H1 (cell line): ENCODE measurements around the gene CASQ1. TPM values are rescaled to one million over a fixed set of nuclear protein-coding genes. Genes with fewer than 3 reads are reported as not detected.

Experiments
- CTCF ChIA-PET: fragments of 300-600 bp; sonication (Branson Sonifier 250); formaldehyde crosslinking; loops from one replicate; lab custom pipeline; 2021; ENCODE audit not compliant: partially characterized antibody; lab: Charles Lee
- POLR2A ChIA-PET: fragments of 300-600 bp; sonication (Branson Sonifier 250); formaldehyde crosslinking; loops from one replicate; lab custom pipeline; 2021; ENCODE audit warnings: inconsistent platforms; ENCODE audit not compliant: partially characterized antibody; lab: Charles Lee
- DNase-seq, 2 experiments: peaks; one replicate each; pipeline versions ENCODE4 v3.0.0 to v3.0.0-alpha.2; 2010 to 2022; ENCODE audit warnings: low spot score in 2 of 2, low read depth in 1 of 2, mixed read lengths in 1 of 2
- FAIRE-seq: peaks from 2 replicates; lab custom pipeline; 2011; peaks lifted over from hg19 to GRCh38; lab: Jason Lieb, UNC
- H2AFZ ChIP-seq: 2 replicates; pipeline ENCODE4 v1.8.1; 2012; ENCODE audit warnings: low read length, inconsistent platforms
- H2AK5ac ChIP-seq: 2 replicates; pipeline ENCODE4 v1.6.1; 2013; ENCODE audit warnings: low read depth, low read length
- H2BK120ac ChIP-seq: replicated peaks from 2 replicates; pipeline ENCODE3; 2013; ENCODE audit warnings: low read depth, low read length, inconsistent platforms
- H2BK12ac ChIP-seq: 2 replicates; pipeline ENCODE4 v1.6.1; 2013; ENCODE audit warnings: low read depth, low read length
- H2BK15ac ChIP-seq: 2 replicates; pipeline ENCODE4 v1.6.1; 2013; ENCODE audit warnings: low read length
- H2BK20ac ChIP-seq: 2 replicates; pipeline ENCODE4 v1.6.1; 2013; ENCODE audit warnings: low read length
- H2BK5ac ChIP-seq: 2 replicates; pipeline ENCODE4 v1.6.1; 2013; ENCODE audit warnings: low read depth, low read length
- H3K14ac ChIP-seq: 2 replicates; pipeline ENCODE4 v1.6.1; 2013; ENCODE audit warnings: inconsistent platforms; ENCODE audit not compliant: insufficient read length
- H3K18ac ChIP-seq: 2 replicates; pipeline ENCODE4 v1.6.1; 2013; ENCODE audit warnings: low read length; ENCODE audit errors: extremely low read depth
- H3K23ac ChIP-seq: 2 replicates; pipeline ENCODE4 v1.6.1; 2013; ENCODE audit warnings: inconsistent platforms; ENCODE audit not compliant: insufficient read length
- H3K23me2 ChIP-seq: 2 replicates; pipeline ENCODE4 v1.6.1; 2013; ENCODE audit warnings: low read depth, low read length
- H3K27ac ChIP-seq: 2 replicates; pipeline ENCODE4 v1.6.1; 2011; ENCODE audit warnings: low read depth, low read length, inconsistent platforms
- H3K27me3 ChIP-seq, 4 experiments: replicated peaks in 1 of 4; 1 replicate in 1 of 4; 2 replicates in 3 of 4; pipeline versions ENCODE4 v1.6.1 to v1.8.1; 2011 to 2013; ENCODE audit warnings: low read length in 3 of 4, mild to moderate bottlenecking in 3 of 4, inconsistent platforms in 2 of 4, mixed read lengths in 2 of 4, moderate library complexity in 1 of 4; ENCODE audit not compliant: control insufficient read depth in 3 of 4, insufficient read depth in 3 of 4; ENCODE audit errors: extremely low read depth in 1 of 4
- H3K36me3 ChIP-seq, 4 experiments: 2 replicates each; pipeline versions ENCODE4 v1.6.1 to v1.8.1; 2011 to 2013; ENCODE audit warnings: mild to moderate bottlenecking in 4 of 4, low read length in 3 of 4, moderate library complexity in 2 of 4, control low read depth in 1 of 4, inconsistent platforms in 1 of 4; ENCODE audit not compliant: insufficient read depth in 4 of 4, control insufficient read depth in 2 of 4
- H3K4ac ChIP-seq: replicated peaks from 2 replicates; pipeline ENCODE3; 2013; ENCODE audit warnings: low read length, low read depth, mixed read lengths, inconsistent platforms; ENCODE audit not compliant: insufficient read length
- H3K4me1 ChIP-seq, 4 experiments: replicated peaks in 1 of 4; 1 replicate in 1 of 4; 2 replicates in 3 of 4; pipeline versions ENCODE4 v1.6.1 to v1.8.1; 2011 to 2013; ENCODE audit warnings: low read length in 3 of 4, inconsistent platforms in 2 of 4, mixed read lengths in 1 of 4; ENCODE audit not compliant: insufficient read depth in 4 of 4, control insufficient read depth in 3 of 4
- H3K4me2 ChIP-seq, 2 experiments: 2 replicates each; pipeline versions ENCODE4 v1.6.1 to v1.8.1; 2011 to 2013; ENCODE audit warnings: low read depth in 2 of 2, low read length in 2 of 2, control low read depth in 1 of 2, inconsistent platforms in 1 of 2, mild to moderate bottlenecking in 1 of 2; ENCODE audit not compliant: insufficient read depth in 1 of 2
- H3K4me3 ChIP-seq, 4 experiments: fragments of 200-600, 300-600 bp in 1 of 4; sonication (generic), shearing (Covaris generic), sonication (Bioruptor Twin) in 1 of 4; 2 replicates each; pipeline versions ENCODE4 v1.5.1 to v1.8.1; 2011 to 2016; ENCODE audit warnings: low read length in 4 of 4, low read depth in 3 of 4, control low read depth in 2 of 4, inconsistent platforms in 2 of 4, mild to moderate bottlenecking in 2 of 4, mixed read lengths in 1 of 4, moderate library complexity in 1 of 4; ENCODE audit not compliant: insufficient read depth in 2 of 4; ENCODE audit errors: extremely low read depth in 1 of 4
- H3K56ac ChIP-seq: replicated peaks from 2 replicates; pipeline ENCODE3; 2013; ENCODE audit warnings: low read depth, mild to moderate bottlenecking, mixed read lengths, low read length, inconsistent platforms; ENCODE audit not compliant: insufficient read length
- H3K79me1 ChIP-seq: 2 replicates; pipeline ENCODE4 v1.6.1; 2013; ENCODE audit warnings: low read depth, low read length, control low read depth
- H3K79me2 ChIP-seq, 2 experiments: 2 replicates each; pipeline versions ENCODE4 v1.6.1 to v1.8.1; 2012 to 2013; ENCODE audit warnings: low read length in 2 of 2, mild to moderate bottlenecking in 2 of 2, inconsistent platforms in 1 of 2; ENCODE audit not compliant: insufficient read depth in 2 of 2, control insufficient read depth in 1 of 2
- H3K9ac ChIP-seq, 4 experiments: replicated peaks in 1 of 4; 1 replicate in 1 of 4; 2 replicates in 3 of 4; pipeline versions ENCODE4 v1.6.1 to v1.8.1; 2011 to 2013; ENCODE audit warnings: low read depth in 3 of 4, low read length in 3 of 4, control low read depth in 2 of 4, mild to moderate bottlenecking in 2 of 4, moderate library complexity in 2 of 4, inconsistent platforms in 1 of 4; ENCODE audit errors: extremely low read depth in 1 of 4
- H3K9me3 ChIP-seq, 2 experiments: 2 replicates each; pipeline versions ENCODE4 v1.6.1 to v1.8.1; 2012 to 2013; ENCODE audit warnings: mild to moderate bottlenecking in 2 of 2, moderate library complexity in 2 of 2, control low read depth in 1 of 2, inconsistent platforms in 1 of 2, low read depth in 1 of 2, low read length in 1 of 2, mixed read lengths in 1 of 2; ENCODE audit not compliant: insufficient read depth in 2 of 2
- H4K20me1 ChIP-seq, 2 experiments: replicated peaks in 1 of 2; 2 replicates each; pipeline versions ENCODE3 to v1.8.1; 2011 to 2013; ENCODE audit warnings: inconsistent platforms in 2 of 2, low read length in 2 of 2, mild to moderate bottlenecking in 1 of 2; ENCODE audit not compliant: insufficient read depth in 2 of 2, control insufficient read depth in 1 of 2
- H4K5ac ChIP-seq: 2 replicates; pipeline ENCODE4 v1.6.1; 2013; ENCODE audit warnings: low read length, low read depth, mixed read lengths, inconsistent platforms; ENCODE audit not compliant: insufficient read length
- H4K8ac ChIP-seq: 2 replicates; pipeline ENCODE4 v1.8.0; 2013; ENCODE audit warnings: mild to moderate bottlenecking, moderate library complexity, low read length, inconsistent platforms; ENCODE audit not compliant: insufficient read depth; ENCODE audit errors: extremely low read depth
- H4K91ac ChIP-seq: replicated peaks from 2 replicates; pipeline ENCODE3; 2013; ENCODE audit warnings: low read length, mixed read lengths, inconsistent platforms; ENCODE audit not compliant: insufficient read length
- KDM4A ChIP-seq: IDR thresholded peaks from one replicate; pipeline ENCODE4 v1.7.1; 2012; ENCODE audit warnings: low read depth, mild to moderate bottlenecking, moderate library complexity, low read length, inconsistent platforms; ENCODE audit not compliant: severe bottlenecking
- KDM5A ChIP-seq: fragments of 200-600 bp; IDR thresholded peaks from 2 replicates; pipeline ENCODE4 v1.7.1; 2012; ENCODE audit warnings: mild to moderate bottlenecking, low read length, inconsistent platforms, mixed read lengths
- POLR2AphosphoS5 ChIP-seq: IDR thresholded peaks from 2 replicates; pipeline ENCODE4 v1.6.1; 2011; ENCODE audit warnings: low read depth, low read length
- SAP30 ChIP-seq: fragments of 300-600 bp; sonication (generic); IDR thresholded peaks from 2 replicates; pipeline ENCODE4 v1.7.1; 2012; ENCODE audit warnings: low read length, moderate library complexity, mild to moderate bottlenecking, inconsistent platforms; ENCODE audit not compliant: insufficient read depth, insufficient replicate concordance
- SIN3A ChIP-seq, 2 experiments: IDR thresholded peaks in 1 of 2; conservative IDR thresholded peaks in 1 of 2; 2 replicates each; pipeline ENCODE4 v1.6.1; 2011 to 2012; ENCODE audit warnings: low read length in 2 of 2, improper control_type of control experiment in 1 of 2, low read depth in 1 of 2, mild to moderate bottlenecking in 1 of 2
- ZNF274 ChIP-seq: IDR thresholded peaks from 2 replicates; pipeline ENCODE4 v1.7.0; 2012; ENCODE audit warnings: low read length, borderline replicate concordance; ENCODE audit errors: extremely low read depth
- whole genome bisulfite sequencing, 2 experiments: shearing (Covaris generic) in 1 of 2; methylation state at CpG; one replicate each; pipeline versions ENCODE4 v1.1.6 to v1.1.7; 2013 to 2015; ENCODE audit warnings: low lambda C conversion rate in 2 of 2, mixed read lengths in 2 of 2, inconsistent platforms in 1 of 2, low coverage in 1 of 2, missing lambda C conversion rate in 1 of 2; ENCODE audit not compliant: insufficient replicate concordance in 2 of 2, insufficient coverage in 1 of 2, insufficient read length in 1 of 2; ENCODE audit errors: extremely low coverage in 1 of 2, missing lambda C conversion rate in 1 of 2; 5-methylcytosine and 5-hydroxymethylcytosine counted together
- polyA plus RNA-seq, 7 experiments: library from polyadenylated mRNA; depleted of rRNA in 3 of 7; stranded (reverse) in 5 of 7; unstranded in 2 of 7; fragments of >200 nt in 5 of 7; fragments of 200-250 nt in 2 of 7; gene quantifications; 1 replicate in 5 of 7; 2 replicates in 1 of 7; 4 replicates in 1 of 7; pipeline versions ENCODE4 v1.2.1 to v1.2.3, GENCODE V29; 2011 to 2013; ENCODE audit warnings: missing spikeins in 2 of 7, mixed read lengths in 2 of 7
- total RNA-seq: library from RNA; stranded (reverse); fragmentation: NEBNext Ultra II Directional; extraction: Animal tissue kit (Norgen Biotek cat#: 25700); gene quantifications from 2 replicates; pipeline ENCODE4 v1.2.1, GENCODE V29; 2021

CASQ1 gene
- total and polyA plus RNA-seq, 2 of the 8 experiments (the other 6 are each of a cell fraction or from before 2014, with no cell fraction given) = 0.80 to 1.3 TPM

- Histone ChIP-seq H3K18ac (no peak overlapping the region), H2BK15ac (no peak overlapping the region), H3K9me3 (no peaks in the 10 kb centered on the region), H3K56ac (no peak overlapping the region), H3K36me3 (peaks cover 24 to 93% (median 66%) of the 10 kb centered on the region in 4 experiments), H4K20me1 (peaks cover 0 to 2% of the 10 kb centered on the region in 2 experiments), H3K4me1 (no peaks in the 10 kb centered on the region), H4K91ac (no peak overlapping the region), H3K23ac (no peak overlapping the region), H3K23me2 (no peaks in the 10 kb centered on the region), H3K9ac (no peak overlapping the region), H3K14ac (no peak overlapping the region), H4K5ac (no peak overlapping the region), H2BK120ac (no peak overlapping the region), H3K4me2 (no peak overlapping the region), H3K4me3 (no peak overlapping the region), H2BK12ac (no peak overlapping the region), H4K8ac (no peak overlapping the region), H3K79me2 (no peaks in the 10 kb centered on the region), H2BK20ac (no peak overlapping the region), H3K27ac (no peak overlapping the region), H3K79me1 (no peaks in the 10 kb centered on the region), H2AK5ac (no peak overlapping the region), H3K27me3 (no peaks in the 10 kb centered on the region), H3K4ac (no peak overlapping the region), H2AFZ (no peak overlapping the region), H2BK5ac (no peak overlapping the region)
- FAIRE-seq (no peak), DNase-seq (no peak)
- CTCF ChIA-PET = interaction anchor here (0.8 to 2.4 kb wide), 13 partner anchors 9 to 153 kb away, joined by 3 to 11 read pairs (median 5); no protein-coding TSS in a partner anchor
- no peak for TF ChIP-seq SIN3A (conservative IDR thresholded peaks at IDR 0.05 in 1 of 2, IDR thresholded peaks at IDR 0.05 in 1 of 2; ENCODE audit: low read depth in 1 of 2, low read length in 2 of 2)
- TF ChIP-seq KDM5A = no peak
- TF ChIP-seq SAP30 = no peak
- no peak for TF ChIP-seq POLR2AphosphoS5
- no peak for TF ChIP-seq KDM4A
- no peak for TF ChIP-seq ZNF274
- POLR2A ChIA-PET = interaction anchor here (0.7 to 3.6 kb wide), 8 partner anchors 10 to 56 kb away, joined by 3 to 15 read pairs (median 4); no protein-coding TSS in a partner anchor
- WGBS, 2 experiments = 79% methylated on average over 2 of the region's 2 CpGs; no CpG with 5 or more reads in 1 of the 2 experiments
Measured at GRCh38 chr1:160225345-160225744, 35.0 kb downstream of the CASQ1 start.
